GM21367 (cell line): ENCODE data around the gene ATP6V1B1.
A peak's percentile ranks its signal among the peaks of the same experiment; 100 is the strongest.

Experiments
- ATAC-seq: cut with Tn5 transposase; IDR thresholded peaks from one replicate; pipeline ENCODE4 v1.9.1; 2021; ENCODE audit not compliant: unreplicated experiment

ATP6V1B1 gene

DNA sequence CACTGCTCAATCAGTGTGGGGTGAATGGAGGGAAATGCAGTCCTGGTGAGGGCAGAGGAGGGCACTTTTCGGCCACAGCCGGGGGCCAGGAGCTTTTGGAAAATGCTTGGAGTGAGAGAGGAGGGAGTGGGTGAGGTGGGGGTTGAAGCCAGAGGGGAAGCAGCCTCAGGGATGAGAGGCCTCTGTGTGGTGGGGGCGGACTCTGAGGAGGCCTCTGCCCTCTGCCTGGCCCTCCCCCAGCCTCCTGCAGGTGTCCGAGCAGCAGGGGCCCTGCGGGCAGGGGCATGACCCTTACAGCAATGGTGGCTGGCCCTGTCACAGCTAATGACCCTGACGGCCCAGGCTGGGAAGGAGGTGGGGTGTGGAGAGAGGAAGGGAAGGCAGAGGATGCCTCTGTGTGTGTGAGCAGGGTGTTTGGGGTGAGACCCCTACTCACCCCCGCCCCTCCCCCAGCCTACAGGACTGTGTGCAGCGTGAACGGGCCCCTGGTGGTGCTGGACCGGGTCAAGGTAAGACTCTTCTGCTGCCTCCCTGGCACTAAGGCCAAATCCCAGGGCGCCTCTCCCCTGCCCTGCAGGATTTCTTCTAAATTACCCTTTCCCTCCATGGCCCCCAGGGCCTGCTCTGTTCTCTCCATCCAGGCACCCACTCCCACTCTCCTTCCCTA lies 7.6 kb downstream of the ATP6V1B1 start:
- ATAC-seq = no peak

- no peak for ATAC-seq
Observed at GRCh38 chr2:70944111-70944690, 8.5 kb downstream of the ATP6V1B1 start.

DNA sequence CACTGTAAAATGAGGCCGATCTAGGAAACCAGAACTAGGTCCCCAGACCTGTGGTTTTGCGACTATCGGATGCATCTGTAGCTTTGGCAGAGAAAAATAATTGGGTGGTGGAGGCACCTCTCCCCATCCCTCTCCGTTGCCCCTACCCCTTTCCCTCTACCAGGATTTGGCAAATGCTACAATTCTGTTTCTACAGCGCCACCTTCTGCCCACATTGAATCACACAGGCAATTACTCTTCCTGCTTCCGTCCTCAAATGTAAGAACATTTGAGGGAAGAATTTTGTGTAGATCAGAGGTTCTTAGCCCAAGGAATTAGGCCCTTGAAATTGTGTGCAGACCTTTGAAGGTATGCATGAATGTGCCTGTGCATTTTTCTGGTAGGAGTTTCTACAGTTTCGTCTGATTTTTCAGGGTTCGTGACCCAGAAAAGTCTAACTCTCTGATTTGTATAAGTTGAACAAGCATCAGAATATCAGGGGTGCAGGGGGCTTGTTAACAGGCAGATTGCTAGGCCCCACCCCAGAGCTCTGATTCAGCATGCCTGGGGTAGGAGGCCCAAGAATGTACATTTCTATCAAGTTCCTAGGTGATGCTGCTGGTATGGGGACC lies 11.2 kb downstream of the ATP6V1B1 start:
- ATAC-seq = no peak

GRCh38 chr2:70947556-70948184 lies 12.0 kb downstream of the ATP6V1B1 start:
- no peak for ATAC-seq

DNA sequence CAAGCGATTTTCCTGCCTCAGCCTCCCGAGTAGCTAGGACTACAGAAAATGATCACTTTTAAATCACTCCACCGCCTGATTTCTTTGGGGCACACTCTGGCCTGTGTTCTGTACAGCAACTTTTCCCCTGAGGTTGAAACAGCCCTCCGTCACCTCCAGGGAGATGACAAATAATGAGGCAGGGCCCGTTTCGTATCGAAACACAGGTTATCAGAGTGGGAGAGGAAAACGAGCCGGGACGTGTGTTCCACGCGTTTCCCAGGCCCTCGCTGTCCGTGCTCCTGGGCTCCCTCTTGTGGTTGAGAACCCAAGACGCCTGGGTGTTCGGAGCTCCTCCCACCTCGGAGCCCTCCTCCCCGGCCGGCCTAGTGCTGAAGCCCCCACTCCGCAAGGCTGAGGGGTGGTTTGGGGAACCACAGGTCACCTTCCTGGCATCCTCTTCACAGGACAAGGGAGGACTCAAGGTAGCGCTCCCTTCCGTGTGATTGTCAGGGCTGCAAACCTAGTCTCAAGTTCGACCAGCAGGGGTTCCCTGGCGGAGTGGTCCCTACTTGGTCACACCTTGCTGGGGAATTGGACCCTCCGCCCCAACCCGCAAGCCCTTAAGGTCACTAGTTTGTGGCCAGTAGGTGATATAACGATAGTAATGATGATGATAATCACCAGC lies 12.8 kb downstream of the ATP6V1B1 start:
- peak; percentile 84 for ATAC-seq

DNA sequence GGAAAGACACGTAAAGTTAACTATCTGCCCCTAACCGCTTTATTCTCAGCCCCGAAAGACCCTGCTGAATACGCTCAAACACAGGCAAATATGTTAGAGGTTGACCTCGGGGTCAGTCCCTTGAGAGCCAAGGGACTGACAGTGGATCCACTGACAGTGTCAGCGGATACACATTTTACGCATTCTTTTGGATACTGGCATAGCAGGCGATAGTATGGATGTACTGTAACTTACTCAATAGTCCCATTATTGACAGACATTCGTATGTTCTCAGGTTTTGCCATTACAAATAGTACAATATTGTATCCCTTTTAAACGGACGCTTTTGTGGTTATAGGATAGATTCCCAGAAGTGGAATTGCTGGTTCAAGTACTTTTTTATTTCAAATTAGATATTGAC lies 13.4 kb downstream of the ATP6V1B1 start:
- ATAC-seq = no peak

DNA sequence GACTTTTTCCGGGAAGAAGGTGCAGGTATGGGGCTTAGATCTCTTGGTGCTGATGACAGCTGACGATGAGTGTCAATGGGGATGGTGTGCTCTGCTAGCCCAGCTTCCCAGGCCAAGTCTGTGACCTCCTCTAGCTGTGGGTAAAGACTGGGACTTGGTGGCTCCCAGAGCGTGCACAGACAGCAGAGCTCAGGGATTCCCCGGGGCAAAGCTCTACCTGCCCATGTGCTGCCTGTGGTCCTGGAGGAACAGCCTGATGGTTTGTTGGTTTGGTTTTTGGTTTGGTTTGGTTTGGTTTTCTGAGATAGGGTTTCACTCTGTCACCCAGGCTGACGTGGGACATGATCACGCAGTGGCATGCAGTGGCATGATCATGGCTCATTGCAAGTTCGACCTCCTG lies 19.2 kb downstream of the ATP6V1B1 start:
- no peak for ATAC-seq

DNA sequence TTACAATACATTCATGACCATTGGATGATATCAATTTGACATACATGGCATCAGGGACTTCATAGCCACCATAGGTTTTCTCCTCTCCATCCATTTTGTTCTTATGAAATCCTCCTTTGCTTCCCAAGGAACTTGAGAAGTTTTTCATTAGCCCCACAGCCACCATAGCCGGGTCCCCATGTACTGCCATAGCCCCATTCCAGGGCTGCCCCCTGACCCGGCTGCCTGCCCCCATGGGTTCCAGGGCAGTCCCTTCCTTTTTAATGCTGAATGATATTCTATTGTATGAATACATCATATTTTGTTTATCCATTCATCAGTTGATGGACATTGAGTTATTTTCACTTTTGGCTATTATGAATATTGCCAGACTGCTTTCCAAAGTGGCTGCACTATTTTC lies 20.4 kb downstream of the ATP6V1B1 start:
- ATAC-seq = no peak

DNA sequence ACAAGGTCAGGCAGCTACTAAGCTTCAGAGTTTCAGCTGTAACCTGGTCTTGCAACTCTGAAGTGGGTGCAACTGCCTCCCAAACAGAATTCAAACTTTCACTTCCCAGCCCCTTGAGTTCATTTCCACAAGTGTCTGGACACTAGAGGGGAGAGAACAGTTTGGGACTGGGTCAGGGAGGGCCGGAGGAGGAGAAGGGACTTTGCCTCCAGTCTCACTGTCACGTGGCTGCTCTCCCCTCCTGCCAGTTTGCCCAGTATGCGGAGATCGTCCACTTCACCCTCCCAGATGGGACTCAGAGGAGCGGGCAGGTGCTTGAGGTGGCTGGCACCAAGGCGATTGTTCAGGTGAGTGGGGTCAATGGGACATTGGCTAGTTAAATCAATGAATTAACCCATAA lies 22.1 kb downstream of the ATP6V1B1 start:
- no peak for ATAC-seq

DNA sequence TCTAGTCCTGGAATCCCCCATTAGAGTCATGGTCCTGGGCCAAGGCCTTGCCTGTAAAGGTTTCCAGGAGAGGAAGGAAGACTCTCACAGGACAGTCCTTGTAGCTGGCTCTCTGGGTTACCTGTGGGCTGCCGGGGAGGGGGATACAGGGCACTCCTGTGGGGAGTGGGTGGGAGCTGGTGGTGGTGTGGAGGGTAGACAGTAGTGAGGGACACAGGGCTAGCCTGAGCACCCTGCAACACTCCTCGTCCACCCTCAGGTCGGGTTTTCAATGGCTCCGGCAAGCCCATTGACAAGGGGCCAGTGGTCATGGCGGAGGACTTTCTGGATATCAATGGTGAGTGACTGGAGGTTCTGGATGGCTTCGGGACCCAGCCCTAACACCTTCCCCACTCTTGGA lies 23.1 kb downstream of the ATP6V1B1 start:
- ATAC-seq = no peak

DNA sequence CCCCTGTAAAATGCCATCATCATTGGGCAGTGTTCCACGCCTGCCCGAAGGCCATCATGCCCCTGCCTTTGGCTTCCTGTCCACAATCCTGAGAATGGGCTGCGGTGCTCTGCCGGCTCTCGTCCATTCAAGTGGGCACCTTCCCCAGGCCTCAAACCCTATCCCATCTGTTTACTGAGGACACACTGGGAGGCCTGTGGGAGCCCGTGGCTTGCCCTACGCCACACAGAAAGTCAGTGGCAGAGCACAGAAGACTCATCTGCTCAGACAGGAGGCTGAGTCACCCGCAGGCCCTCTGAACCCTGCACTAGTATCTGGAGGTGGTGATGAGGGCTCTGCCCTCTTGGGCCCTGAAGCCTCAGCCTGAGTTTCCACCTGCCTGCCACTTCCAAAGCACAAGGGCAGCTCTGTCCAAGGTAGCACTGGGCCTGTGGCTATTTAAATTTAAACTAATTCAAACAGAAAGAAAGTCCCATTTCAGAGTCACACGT lies 23.6 kb downstream of the ATP6V1B1 start:
- ATAC-seq = no peak

DNA sequence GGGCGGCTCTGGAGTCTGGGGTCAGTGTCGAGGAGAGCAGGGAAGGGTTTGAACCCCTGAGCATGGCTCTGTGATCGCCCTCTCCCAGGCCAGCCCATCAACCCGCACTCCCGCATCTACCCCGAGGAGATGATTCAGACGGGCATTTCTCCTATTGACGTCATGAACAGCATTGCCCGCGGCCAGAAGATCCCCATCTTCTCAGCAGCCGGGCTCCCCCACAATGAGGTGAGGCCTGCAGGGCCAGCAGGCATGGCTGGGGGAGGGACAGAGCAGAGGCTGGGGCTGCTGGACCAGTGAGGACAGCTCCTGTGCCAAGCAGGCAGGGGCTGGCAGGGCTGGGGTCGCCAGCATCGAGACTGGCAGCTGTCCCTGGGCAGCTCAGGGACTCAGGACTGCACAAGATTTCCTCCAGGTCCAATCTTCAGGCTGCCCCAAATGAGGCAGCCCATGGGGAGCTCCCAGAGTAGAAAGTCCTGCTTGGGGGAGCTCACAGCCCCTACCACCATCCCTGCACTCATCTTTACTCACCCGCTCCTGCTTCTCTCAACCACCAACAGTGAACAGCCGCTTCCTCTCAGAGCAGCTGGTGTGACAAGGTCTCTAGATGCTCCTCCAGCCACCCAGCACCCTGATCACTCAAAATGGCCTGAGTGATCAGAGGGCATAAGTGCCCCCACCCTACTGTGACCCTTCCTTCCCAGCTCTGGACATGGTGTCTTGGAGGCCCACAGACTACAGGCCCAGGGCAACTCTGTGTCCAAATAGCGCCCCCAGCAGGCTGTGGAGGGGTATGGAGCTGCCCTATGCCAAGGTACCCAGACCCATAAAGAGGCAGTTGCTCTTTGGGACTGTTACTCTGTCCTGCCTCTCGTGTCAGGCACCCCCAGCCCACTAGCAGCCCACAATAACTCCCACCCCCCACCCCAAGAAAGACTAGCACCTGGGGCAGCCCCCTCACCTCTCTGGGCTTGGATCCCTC lies 24.4 kb downstream of the ATP6V1B1 start:
- no peak for ATAC-seq

- ATAC-seq = no peak
Observed at GRCh38 chr2:70960833-70961647, 25.3 kb downstream of the ATP6V1B1 start.

DNA sequence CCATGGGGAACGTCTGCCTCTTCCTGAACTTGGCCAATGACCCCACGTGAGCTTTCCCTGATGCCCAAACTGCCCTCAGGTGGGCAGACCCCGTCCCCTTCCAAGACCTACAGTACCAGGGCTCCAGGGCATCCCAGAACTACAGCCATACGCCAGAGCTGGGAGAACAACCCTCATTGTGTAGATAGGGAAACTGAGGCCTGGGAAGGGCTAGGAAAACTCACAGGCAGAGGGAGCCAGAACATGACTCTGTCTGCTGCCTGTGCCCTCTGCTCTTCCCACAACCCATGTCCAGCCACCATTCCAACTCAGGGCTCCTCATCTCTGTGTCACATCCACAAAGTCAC lies 25.9 kb downstream of the ATP6V1B1 start:
- ATAC-seq = no peak

DNA sequence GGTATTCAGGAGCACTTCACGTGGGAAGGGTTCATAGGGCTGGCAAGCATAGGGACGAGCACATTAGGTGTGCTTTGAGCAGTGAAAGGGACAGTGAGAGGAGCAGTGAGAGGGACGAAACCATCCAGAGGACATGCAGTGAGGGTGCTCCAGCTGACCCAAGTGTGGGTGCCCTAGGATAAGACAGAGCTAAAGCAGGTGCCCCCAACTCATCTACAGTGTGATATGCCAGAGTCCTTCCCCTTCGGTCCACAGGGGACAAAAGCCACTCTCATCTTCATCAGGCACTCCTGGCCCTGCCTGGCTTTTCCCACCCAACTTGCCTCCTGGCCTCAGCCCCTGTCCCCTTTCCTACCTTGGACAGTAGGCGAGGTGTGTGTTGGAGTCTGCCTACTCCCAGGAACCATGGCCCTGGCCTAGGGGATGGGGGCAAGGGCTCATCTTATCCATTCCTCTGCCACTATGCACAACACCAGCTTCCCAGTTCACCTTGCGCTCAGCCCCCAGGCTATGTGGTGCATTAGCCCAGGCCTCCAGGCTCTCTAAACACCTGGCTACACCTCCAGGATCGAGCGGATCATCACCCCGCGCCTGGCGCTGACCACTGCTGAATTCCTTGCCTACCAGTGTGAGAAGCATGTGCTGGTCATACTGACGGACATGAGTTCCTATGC lies 26.6 kb downstream of the ATP6V1B1 start:
- ATAC-seq = no peak

DNA sequence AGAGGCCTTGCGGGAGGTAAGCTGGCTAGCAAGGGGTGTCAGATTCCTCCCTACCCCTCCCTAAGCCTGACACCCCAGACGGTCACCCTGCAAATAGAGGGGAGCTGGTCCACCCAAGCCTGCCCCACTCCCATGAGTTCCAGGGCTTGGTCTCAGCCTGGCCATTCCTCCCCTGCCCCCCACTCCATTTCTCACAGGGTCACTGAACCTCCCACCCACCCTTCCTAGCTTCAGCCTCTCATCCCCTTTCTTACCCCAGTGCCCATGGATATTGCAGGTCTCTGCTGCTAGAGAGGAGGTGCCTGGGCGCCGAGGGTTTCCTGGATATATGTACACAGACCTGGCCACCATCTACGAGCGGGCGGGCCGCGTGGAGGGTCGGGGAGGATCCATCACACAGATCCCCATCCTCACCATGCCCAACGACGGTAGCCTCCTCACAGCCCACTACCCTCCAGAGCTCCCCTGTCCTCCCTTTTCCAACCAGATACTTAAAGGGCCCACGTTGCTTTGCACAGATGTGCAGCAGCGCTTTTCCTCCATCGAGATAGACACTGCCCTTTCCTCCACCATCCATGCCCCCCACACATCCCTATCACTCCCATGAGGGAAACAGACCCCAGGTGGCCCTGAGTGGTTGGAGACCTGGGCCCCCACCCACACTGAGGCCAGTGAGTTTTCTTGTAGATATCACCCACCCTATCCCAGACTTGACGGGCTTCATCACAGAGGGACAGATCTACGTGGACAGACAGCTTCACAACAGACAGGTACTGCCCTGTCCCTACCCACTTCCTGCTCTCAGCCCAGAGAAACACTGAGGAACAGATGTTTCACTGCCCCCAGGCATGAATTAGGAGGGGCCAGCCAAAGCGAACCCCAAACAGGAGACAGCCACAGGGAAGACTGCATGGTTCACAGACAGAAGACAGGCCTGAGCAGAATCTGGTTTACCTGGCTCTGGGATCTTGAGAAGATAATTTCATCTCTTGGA lies 27.5 kb downstream of the ATP6V1B1 start:
- ATAC-seq = no peak

GRCh38 chr2:70964133-70964532 lies 28.4 kb downstream of the ATP6V1B1 start:
- no peak for ATAC-seq
